Measurements from ENCODE around the gene TCF12. TPM values are rescaled to one million over a fixed set of nuclear protein-coding genes. Genes with fewer than 3 reads are reported as not detected.

The TCF12 gene
- total RNA-seq, 1 donor from 2014 or later: 68.9 TPM

GRCh38 chr15:56920367-56920627 is 1.9 kb downstream of the TCF12 start:
- no peak for TF ChIP-seq CTCF (conservative IDR thresholded peaks at IDR 0.05; ENCODE audit: low read depth, low read length)
- no peak for DNase-seq (ENCODE audit: low read depth)

DNA sequence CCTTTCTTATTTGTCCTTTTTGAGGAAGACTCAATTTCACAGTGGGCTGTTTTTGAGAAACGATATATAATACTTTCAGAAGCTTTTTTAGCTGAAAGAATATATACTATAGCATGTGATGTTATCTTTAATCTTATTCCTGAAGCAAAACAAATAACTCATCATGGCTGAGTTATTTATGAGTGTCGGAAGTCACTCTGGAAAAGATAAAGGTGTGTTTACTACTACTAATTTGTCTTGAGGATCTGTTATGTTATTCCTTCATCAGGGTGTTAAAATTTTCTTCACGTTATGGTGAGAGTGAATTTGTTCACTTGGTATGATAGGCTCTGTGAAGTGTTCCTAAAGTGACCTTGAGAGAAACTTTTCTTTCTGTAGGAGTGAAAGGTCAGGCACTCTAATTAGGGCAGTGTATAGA is 4.7 kb downstream of the TCF12 start:
- H3K4me3 ChIP-seq (ENCODE audit: low read depth, low read length): no peak overlapping the region
- TF ChIP-seq CTCF (conservative IDR thresholded peaks at IDR 0.05; ENCODE audit: low read depth, low read length): no peak
- DNase-seq (ENCODE audit: low read depth): no peak

More at GRCh38 chr15:56920367-56920627, 1.9 kb downstream of the TCF12 start:
- peak overlapping the region; percentile 96 for H3K4me3 ChIP-seq (ENCODE audit: low read depth, low read length)

GRCh38 chr15:56927816-56928215 is 9.4 kb downstream of the TCF12 start:
- DNase-seq (ENCODE audit: low read depth): no peak
- no peak for TF ChIP-seq CTCF (conservative IDR thresholded peaks at IDR 0.05; ENCODE audit: low read depth, low read length)
- H3K4me3 ChIP-seq (ENCODE audit: low read depth, low read length): no peak overlapping the region

- no peak for TF ChIP-seq CTCF (conservative IDR thresholded peaks at IDR 0.05; ENCODE audit: low read depth, low read length)
- H3K4me3 ChIP-seq (ENCODE audit: low read depth, low read length): no peak overlapping the region
- DNase-seq (ENCODE audit: low read depth): no peak
Measured at GRCh38 chr15:56929399-56929798, 11.0 kb downstream of the TCF12 start.

GRCh38 chr15:56929933-56930332 is 11.5 kb downstream of the TCF12 start:
- no peak for TF ChIP-seq CTCF (conservative IDR thresholded peaks at IDR 0.05; ENCODE audit: low read depth, low read length)
- no peak for DNase-seq (ENCODE audit: low read depth)
- no peak overlapping the region for H3K4me3 ChIP-seq (ENCODE audit: low read depth, low read length)

DNA sequence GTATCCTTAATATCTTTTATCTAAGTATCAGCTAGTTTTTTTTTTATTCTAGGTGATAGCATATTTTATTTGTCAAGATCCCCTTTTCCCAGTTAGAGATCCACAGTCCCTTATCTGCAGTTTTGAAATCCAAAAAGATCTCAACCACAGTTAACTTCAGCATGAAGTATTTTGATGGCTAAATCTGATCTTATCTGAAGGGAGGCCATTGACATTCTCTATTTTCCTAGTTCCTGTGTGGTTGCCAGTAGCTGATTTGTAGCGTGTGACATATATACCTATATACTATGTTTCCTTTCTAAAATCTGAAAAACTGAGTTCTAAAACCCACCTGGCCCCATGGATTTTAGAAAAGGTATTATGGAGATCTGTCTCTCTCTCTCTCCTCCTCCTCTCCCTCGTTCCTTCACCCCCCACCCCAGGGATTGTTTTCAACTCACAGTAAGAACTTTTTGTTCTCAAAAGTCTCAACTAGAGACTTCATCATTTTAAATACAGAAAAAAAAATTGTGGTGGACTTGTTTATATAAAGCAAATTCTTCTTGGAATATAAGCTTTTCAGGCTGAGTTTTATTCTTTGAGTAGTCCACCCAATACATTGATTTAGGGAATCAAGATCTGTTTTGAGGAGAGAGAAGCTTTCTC is 12.3 kb downstream of the TCF12 start:
- H3K4me3 ChIP-seq (ENCODE audit: low read depth, low read length): no peak overlapping the region
- no peak for TF ChIP-seq CTCF (conservative IDR thresholded peaks at IDR 0.05; ENCODE audit: low read depth, low read length)
- DNase-seq (ENCODE audit: low read depth): no peak
